Activated naive CD8-positive, alpha-beta T cell treated with anti-CD3 and anti-CD28 coated beads, Interleukin-2, amount 50 U/mL, for 24 hours (primary cell): ENCODE data around the gene AFG1L.
"Not testable (repeated sequence)": the region's sequence is repeated elsewhere in the genome, so short reads cannot be mapped to it uniquely, and the experiment has no call there.

Experiments used
- ATAC-seq: fragments of 150-1000 bp; cut with Tn5 transposase; one replicate; pipeline ENCODE4 v1.10.0; 2021
- DNase-seq: peaks from one replicate; pipeline ENCODE4 v3.0.0; 2021
- H3K27ac Mint-ChIP-seq: one replicate; pipeline ENCODE4 v1.8.0; 2021; ENCODE audit warnings: mild to moderate bottlenecking, mixed read lengths
- H3K27me3 Mint-ChIP-seq: one replicate; pipeline ENCODE4 v1.8.0; 2021; ENCODE audit warnings: mixed read lengths
- H3K36me3 Mint-ChIP-seq: one replicate; pipeline ENCODE4 v1.8.0; 2021; ENCODE audit warnings: low read depth, mixed read lengths
- H3K4me1 Mint-ChIP-seq: one replicate; pipeline ENCODE4 v1.8.0; 2021; ENCODE audit warnings: mixed read lengths
- H3K4me3 Mint-ChIP-seq: one replicate; pipeline ENCODE4 v1.8.0; 2021; ENCODE audit warnings: mild to moderate bottlenecking, moderate library complexity, mixed read lengths
- H3K9me3 Mint-ChIP-seq: one replicate; pipeline ENCODE4 v1.8.0; 2021; ENCODE audit warnings: mixed read lengths

The AFG1L gene

DNA sequence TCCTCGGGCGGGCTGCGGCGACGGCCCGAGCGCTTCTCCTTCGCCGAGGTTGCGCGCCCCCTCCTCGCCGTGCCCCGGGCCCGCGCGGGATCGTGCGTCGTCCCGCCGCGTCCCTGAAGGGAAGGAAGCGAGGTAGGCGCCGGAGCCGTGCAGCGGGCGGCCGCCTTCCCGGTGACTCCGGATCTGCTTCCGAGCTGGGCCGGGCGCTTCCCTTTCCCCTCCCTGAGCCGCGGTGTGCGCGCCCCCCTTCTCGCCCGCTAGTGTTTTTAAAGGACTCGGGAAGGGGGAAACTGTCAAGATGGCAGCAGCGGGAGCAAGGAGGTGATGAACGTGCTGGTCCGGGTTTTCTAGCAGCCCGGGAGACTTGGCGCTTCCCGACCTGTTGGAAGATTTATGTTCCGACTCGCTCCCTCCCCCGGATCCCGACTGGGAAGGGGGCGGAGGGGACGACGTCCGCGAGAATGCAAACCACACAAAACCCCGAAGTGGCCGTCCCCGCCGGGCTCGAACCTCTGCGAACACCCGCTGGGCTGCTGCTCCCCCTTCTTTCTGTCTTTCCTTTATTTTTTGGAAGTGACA is 265.1 kb downstream of the AFG1L start:
- ATAC-seq: no peak
- H3K27ac Mint-ChIP-seq: peak overlapping the region; percentile 52
- H3K36me3 Mint-ChIP-seq: no peaks in the 10 kb centered on the region
- DNase-seq: peak; percentile 30
- H3K9me3 Mint-ChIP-seq: no peaks in the 10 kb centered on the region
- peak overlapping the region; percentile 92 for H3K4me3 Mint-ChIP-seq
- H3K4me1 Mint-ChIP-seq: peaks cover 43% of the 10 kb centered on the region
- peaks cover 13% of the 10 kb centered on the region for H3K27me3 Mint-ChIP-seq

DNA sequence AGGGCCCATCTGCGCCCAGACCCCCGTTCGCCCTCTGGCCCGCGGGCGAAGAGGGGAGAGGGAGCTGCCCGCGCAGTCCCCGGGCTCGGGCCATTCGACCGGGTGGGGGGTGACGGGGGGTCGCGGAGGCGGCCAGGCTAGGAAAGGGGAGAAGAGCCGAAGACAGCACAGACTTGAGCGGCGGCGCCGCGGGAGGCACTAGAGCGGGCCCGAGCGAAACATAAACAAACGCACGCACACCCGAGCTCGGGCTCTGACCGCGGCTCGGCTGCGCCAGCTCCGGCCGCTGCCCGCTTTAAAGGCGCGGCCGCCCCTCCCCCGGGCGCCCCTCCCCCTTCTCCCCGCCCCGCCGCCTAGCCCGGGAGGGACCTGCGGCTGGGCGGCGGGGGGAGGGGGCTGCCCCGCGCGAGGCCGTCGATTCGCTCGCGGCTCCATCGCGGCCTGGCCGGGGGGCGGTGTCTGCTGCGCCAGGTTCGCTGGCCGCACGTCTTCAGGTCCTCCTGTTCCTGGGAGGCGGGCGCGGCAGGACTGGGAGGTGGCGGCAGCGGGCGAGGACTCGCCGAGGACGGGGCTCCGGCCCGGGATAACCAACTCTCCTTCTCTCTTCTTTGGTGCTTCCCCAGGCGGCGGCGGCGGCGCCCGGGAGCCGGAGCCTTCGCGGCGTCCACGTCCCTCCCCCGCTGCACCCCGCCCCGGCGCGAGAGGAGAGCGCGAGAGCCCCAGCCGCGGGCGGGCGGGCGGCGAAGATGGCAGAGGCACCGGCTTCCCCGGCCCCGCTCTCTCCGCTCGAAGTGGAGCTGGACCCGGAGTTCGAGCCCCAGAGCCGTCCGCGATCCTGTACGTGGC is 265.8 kb downstream of the AFG1L start, which contains the start of gene FOXO3:
TSS of gene FOXO3 (plus strand) at position 455 of the 846 bp plus-strand sequence. CDS start at position 747, 292 bp downstream.
- Mint-ChIP-seq H3K27me3 (peaks cover 10% of the 10 kb centered on the region), H3K27ac (peak within 1 kb of the TSS; percentile 52), H3K4me1 (peaks cover 50% of the 10 kb centered on the region), H3K4me3 (peak within 1 kb of the TSS; percentile 92), H3K9me3 (no peaks in the 10 kb centered on the region), H3K36me3 (no peaks in the 10 kb centered on the region)
- peak; percentile 70 for DNase-seq
- peak; percentile 6 for ATAC-seq

DNA sequence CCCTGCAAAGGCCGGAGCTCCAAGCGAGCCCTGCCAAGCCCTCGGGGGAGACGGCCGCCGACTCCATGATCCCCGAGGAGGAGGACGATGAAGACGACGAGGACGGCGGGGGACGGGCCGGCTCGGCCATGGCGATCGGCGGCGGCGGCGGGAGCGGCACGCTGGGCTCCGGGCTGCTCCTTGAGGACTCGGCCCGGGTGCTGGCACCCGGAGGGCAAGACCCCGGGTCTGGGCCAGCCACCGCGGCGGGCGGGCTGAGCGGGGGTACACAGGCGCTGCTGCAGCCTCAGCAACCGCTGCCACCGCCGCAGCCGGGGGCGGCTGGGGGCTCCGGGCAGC is 266.4 kb downstream of the AFG1L start:
- H3K27ac Mint-ChIP-seq, H3K9me3 Mint-ChIP-seq, H3K4me3 Mint-ChIP-seq, DNase-seq, H3K36me3 Mint-ChIP-seq, H3K27me3 Mint-ChIP-seq, ATAC-seq: not testable (repeated sequence)
- H3K4me1 Mint-ChIP-seq: peaks cover 56% of the 10 kb centered on the region

DNA sequence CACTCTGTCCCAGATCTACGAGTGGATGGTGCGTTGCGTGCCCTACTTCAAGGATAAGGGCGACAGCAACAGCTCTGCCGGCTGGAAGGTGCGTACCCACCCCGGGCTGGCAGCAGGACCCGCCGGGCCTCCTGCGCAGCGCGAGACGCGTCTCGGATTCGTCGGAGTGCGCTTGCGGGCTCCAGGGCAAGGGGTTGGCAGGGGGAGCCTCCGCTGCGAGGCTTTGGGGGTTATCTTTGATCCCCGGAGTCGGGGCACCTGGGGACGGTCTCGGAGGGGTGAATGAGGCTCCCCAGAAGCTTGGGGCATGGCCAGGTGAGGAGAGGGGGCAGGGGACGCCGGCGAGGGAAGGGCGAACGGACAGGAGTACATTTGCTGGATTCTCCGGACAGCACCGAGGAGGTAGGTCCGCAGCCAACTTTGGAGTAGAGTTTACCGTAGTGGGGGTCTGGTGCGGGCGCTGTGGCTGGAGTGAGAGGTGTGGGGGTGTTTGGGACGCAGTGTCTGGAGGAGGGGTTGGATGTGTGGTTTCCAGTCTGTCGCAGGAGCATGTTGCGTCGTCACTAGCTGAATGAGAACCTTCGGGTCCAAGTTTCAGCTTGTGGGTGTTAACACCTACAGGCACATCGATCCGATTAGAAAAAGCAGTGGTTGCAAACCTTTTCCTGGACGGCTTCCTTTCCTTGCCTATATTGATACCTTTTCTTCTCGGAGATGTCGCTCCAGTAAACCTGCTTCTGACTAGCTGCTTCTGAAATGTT is 267.1 kb downstream of the AFG1L start:
- Mint-ChIP-seq H3K27ac (no peak overlapping the region), H3K36me3 (peaks cover 2% of the 10 kb centered on the region), H3K9me3 (no peaks in the 10 kb centered on the region), H3K27me3 (peaks cover 10% of the 10 kb centered on the region), H3K4me3 (peak overlapping the region; percentile 63), H3K4me1 (peaks cover 51% of the 10 kb centered on the region)
- DNase-seq (no peak), ATAC-seq (no peak)

DNA sequence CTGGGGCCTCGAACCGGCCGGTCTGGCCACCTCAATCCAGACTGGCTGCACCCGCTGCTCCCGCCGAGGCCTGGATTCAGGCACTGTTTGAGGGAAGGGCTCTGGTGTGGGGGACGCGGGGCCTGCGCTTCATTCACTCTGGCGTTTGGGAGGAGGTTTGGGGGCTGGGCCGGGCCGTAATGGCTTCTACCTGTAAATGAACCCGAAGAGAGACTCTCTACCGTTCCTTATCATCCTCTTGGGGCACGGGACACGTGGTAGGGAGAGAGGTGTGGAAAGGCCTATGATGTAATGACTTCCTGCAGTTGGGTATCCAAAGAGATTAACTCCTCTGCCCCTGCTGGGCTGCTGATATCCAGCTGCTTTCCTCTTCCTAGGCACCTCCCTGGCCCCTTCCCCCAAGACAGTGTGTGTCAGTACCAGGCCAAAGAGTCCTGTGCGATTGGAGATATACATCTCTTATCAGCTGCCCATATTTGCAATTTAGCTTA is 267.7 kb downstream of the AFG1L start:
- DNase-seq: no peak
- Mint-ChIP-seq H3K4me3 (peak overlapping the region; percentile 63), H3K27me3 (peaks cover 10% of the 10 kb centered on the region), H3K27ac (no peak overlapping the region), H3K9me3 (no peaks in the 10 kb centered on the region), H3K36me3 (peaks cover 2% of the 10 kb centered on the region), H3K4me1 (peaks cover 45% of the 10 kb centered on the region)
- ATAC-seq: no peak

DNA sequence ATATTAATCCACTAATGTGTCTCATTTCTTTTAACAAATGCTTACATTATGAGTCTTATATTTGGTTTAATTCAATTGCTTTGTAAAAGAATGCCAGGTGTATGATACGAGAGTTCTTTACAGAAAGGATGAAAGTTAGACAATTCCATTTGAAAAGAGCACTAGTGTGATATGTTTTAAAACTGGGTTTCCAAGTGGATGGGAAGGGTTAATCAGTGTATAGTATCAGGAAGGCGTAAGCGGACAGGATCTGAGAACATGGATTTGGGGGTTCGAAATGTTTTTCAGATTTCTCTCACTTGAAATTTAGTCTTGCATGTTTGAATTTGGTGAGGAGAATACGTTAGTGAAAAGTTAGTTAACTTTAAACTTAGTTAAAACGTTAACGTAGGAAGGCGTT is 268.4 kb downstream of the AFG1L start:
- Mint-ChIP-seq H3K4me3 (no peak overlapping the region), H3K9me3 (no peaks in the 10 kb centered on the region), H3K36me3 (peaks cover 5% of the 10 kb centered on the region), H3K4me1 (peaks cover 49% of the 10 kb centered on the region), H3K27me3 (peaks cover 10% of the 10 kb centered on the region), H3K27ac (no peak overlapping the region)
- DNase-seq (no peak), ATAC-seq (no peak)

DNA sequence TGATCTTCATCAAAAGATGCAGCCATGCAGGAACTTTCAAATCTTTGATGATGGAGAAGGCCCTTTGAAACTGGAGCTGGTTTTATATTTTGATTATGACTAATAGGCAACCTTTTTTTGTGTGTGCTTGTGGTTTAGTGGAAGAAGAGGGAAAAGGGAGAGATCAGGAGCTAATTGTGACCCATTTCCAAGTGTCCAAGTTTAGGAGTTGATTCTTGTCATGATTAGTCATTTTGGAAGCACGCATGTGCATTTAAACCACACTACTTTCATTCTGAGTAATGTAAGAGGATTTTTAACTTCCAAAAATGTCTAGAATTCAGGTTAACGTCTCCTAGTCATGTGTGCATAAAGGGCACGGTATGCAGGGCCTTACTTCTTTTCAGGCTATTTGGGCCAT is 269.3 kb downstream of the AFG1L start:
- peak overlapping the region; percentile 72 for H3K27ac Mint-ChIP-seq
- peaks cover 10% of the 10 kb centered on the region for H3K27me3 Mint-ChIP-seq

DNA sequence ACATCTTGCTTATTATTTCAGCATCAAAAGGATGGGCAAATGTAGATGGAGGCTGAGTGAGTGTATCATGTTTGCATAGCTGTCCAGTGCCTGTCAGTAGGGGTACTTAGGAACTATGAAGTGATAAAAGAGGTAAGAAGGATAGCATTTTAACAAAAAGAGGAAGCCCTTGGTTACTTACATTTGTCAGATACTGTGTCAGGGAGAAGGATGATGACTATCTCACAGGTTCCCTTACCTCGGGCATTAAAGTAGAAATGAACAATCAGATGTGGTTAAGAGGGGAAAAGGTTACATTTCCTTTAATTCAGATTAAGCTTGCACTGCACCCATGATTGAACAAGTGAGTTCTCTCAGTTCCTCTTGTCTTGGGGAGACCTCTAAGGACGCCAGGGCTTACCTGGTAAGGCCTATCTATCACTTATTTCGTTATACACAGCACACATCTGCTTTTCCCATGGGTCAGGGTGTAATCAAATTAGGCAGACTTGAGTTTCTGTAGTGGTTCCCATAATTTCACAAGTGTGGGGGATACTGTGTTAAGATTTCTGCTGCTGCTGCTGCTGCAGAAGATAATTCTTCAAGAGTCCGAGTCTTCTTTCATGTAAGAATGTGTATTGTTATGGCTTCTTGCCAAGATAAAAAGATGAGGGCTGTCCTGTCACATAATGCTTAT is 270.4 kb downstream of the AFG1L start:
- H3K4me3 Mint-ChIP-seq: peak overlapping the region; percentile 55
- peak overlapping the region; percentile 72 for H3K27ac Mint-ChIP-seq
- H3K27me3 Mint-ChIP-seq: peaks cover 10% of the 10 kb centered on the region
- peaks cover 8% of the 10 kb centered on the region for H3K36me3 Mint-ChIP-seq
- ATAC-seq (peak; percentile 75), DNase-seq (no peak)
- H3K9me3 Mint-ChIP-seq: no peaks in the 10 kb centered on the region
- H3K4me1 Mint-ChIP-seq: peaks cover 55% of the 10 kb centered on the region

More for the DNA sequence above, 269.3 kb downstream of the AFG1L start:
- Mint-ChIP-seq H3K9me3 (no peaks in the 10 kb centered on the region), H3K4me3 (peak overlapping the region; percentile 55), H3K4me1 (peaks cover 51% of the 10 kb centered on the region), H3K36me3 (peaks cover 5% of the 10 kb centered on the region)
- DNase-seq (no peak), ATAC-seq (no peak)

DNA sequence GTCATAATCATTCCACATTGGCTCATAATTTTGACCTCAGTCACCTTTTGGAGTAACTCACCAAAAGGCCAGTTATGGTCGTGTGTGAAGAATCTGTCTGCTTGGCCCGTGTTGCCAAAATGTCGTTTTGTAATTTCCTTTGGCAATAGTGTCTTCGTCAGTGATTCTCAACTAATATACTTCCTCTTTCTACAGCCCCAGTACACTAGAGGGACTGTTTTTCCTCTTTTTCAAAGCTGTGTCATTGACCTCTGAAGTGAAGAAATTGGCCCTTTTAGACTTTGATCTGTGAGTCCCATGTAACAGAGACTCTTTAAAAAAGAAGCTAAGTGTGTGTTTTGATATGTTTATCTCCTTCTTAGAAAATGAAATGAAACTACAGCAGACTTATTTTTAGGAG is 271.0 kb downstream of the AFG1L start:
- DNase-seq: no peak
- peaks cover 8% of the 10 kb centered on the region for H3K36me3 Mint-ChIP-seq
- H3K27ac Mint-ChIP-seq: peak overlapping the region; percentile 19
- H3K27me3 Mint-ChIP-seq: peaks cover 10% of the 10 kb centered on the region
- peak overlapping the region; percentile 55 for H3K4me3 Mint-ChIP-seq
- peaks cover 55% of the 10 kb centered on the region for H3K4me1 Mint-ChIP-seq
- no peaks in the 10 kb centered on the region for H3K9me3 Mint-ChIP-seq
- peak; percentile 20 for ATAC-seq

DNA sequence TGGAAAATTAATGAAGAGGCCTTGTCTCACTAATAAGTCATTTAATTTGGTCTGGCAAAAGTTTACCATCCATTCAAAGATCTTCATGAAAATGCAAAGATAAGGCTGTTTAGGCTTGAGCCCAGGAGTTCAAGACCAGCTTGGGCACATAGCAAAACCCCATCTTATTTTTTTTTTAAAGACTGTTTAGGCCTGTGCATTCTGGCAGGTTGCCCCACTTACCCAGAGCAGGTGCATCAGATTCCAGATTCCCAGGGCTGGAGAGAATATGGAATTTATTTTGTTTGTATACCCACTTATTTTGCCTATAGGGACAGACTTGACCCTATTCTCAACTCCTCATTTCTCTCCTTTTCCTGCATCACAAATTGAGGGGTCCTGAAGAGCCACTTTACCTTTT is 271.6 kb downstream of the AFG1L start:
- H3K36me3 Mint-ChIP-seq: peaks cover 8% of the 10 kb centered on the region
- no peak for ATAC-seq
- peaks cover 55% of the 10 kb centered on the region for H3K4me1 Mint-ChIP-seq

DNA sequence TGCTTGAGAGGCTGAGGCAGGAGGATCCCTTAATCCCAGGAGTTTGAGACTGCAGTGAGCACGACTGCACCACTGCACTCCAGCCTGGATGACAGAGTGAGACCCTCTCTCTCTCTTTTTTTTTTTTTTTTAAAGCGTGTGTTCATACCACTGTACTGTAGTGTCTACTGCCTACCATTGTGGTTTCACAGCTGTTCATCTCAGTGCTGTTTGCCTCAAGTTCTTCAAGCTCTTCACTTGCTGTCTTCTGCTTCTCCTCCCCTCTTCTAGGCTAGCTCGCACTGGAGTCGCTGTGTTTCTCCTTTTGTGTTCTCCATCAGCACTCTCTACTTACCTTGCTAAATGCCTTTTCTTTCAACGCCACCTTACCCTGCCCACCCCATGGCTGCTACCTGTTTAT is 273.2 kb downstream of the AFG1L start:
- H3K27ac Mint-ChIP-seq: no peak overlapping the region
- peaks cover 43% of the 10 kb centered on the region for H3K4me1 Mint-ChIP-seq
- no peaks in the 10 kb centered on the region for H3K9me3 Mint-ChIP-seq
- no peak overlapping the region for H3K4me3 Mint-ChIP-seq
- ATAC-seq (no peak), DNase-seq (no peak)
- H3K36me3 Mint-ChIP-seq: peaks cover 8% of the 10 kb centered on the region
- H3K27me3 Mint-ChIP-seq: no peaks in the 10 kb centered on the region

More for the DNA sequence above, 271.6 kb downstream of the AFG1L start:
- Mint-ChIP-seq H3K4me3 (no peak overlapping the region), H3K9me3 (no peaks in the 10 kb centered on the region), H3K27ac (no peak overlapping the region), H3K27me3 (peaks cover 10% of the 10 kb centered on the region)
- DNase-seq: no peak

DNA sequence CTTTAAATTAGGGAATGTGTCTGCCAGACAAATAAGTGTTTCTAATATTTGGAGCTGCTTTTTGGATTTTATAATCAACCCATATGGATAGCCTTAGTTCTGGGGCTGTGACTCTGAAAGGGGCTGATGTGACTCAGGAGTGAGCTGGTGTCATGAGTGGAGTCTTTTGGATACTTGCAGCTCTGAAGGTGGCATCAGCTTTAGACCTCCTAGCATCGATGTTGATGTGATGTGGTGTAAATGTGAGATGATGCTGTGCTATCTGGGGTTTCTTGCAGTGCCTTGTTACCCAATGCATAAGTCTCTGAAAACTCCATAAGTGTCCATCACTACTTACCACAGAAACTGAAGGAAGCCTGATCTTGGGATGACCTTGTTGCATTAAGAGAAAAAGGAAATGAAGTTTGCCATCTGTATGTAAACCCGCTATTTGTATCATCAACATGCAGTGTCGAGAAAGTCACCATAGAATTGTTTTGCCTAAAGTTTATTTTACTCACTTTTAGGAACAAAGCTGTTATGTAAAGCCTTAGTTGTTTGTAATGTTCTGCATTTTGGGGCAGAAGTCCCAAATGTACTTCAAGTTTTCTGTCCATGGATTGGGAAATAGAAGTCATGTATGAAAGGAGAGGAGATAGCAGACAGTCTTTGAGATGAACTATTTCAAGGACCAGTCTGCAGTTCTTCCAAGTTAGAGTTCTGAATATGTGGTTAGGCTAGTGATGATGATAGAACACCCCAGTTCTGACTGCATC is 273.9 kb downstream of the AFG1L start:
- H3K4me1 Mint-ChIP-seq: peaks cover 39% of the 10 kb centered on the region
- ATAC-seq (no peak), DNase-seq (no peak)
- H3K36me3 Mint-ChIP-seq: peaks cover 8% of the 10 kb centered on the region
- no peaks in the 10 kb centered on the region for H3K9me3 Mint-ChIP-seq
- H3K27me3 Mint-ChIP-seq: no peaks in the 10 kb centered on the region
- H3K27ac Mint-ChIP-seq: no peak overlapping the region
- H3K4me3 Mint-ChIP-seq: no peak overlapping the region

DNA sequence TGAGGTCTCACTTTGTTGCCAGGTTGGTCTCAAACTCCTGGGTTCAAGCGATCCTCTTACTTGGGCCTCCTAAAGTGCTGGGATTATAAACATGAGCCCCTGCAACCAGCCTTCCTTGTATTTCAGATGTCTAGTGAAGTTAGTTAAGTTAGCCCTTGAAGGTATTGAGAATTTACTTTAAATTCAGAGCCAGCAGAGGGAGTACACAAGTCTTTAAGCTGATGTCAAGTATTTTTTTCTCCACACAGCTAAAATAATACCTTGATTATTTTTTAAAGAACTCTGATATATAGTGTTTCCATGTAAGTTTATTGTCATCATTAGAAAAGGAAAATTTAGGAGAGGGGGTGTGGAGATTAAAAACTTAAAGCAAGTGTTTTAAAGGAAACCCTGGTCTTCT is 275.7 kb downstream of the AFG1L start:
- H3K36me3 Mint-ChIP-seq: peaks cover 8% of the 10 kb centered on the region
- no peak overlapping the region for H3K27ac Mint-ChIP-seq
- no peaks in the 10 kb centered on the region for H3K9me3 Mint-ChIP-seq
- no peak overlapping the region for H3K4me3 Mint-ChIP-seq
- no peaks in the 10 kb centered on the region for H3K27me3 Mint-ChIP-seq
- DNase-seq: no peak
- H3K4me1 Mint-ChIP-seq: peaks cover 31% of the 10 kb centered on the region
- no peak for ATAC-seq
